ENCODE results near the gene STATH.

GRCh38 chr4:69984030-69984443, 11.7 kb upstream of the STATH start:
- TF ChIP-seq POLR2A (IDR thresholded peaks at IDR 0.05; ENCODE audit: low read depth, low read length) (no peak), TAF1 (IDR thresholded peaks at IDR 0.05; ENCODE audit: borderline replicate concordance, low read depth, low read length) (no peak), POLR2AphosphoS5 (IDR thresholded peaks at IDR 0.05; ENCODE audit: low read depth, low read length) (no peak)
